Measurements from ENCODE around the gene IKBIP.
A peak's percentile ranks its signal among the peaks of the same experiment; 100 is the strongest.
"Not testable (repeated sequence)": the region's sequence is repeated elsewhere in the genome, so short reads cannot be mapped to it uniquely, and the experiment has no call there.

The IKBIP gene

GRCh38 chr12:98606359-98606988 lies 38.1 kb downstream of the IKBIP start:
- DNase-seq (ENCODE audit: low read depth), result peak; percentile 6
- no peak overlapping the region for H3K4me3 ChIP-seq (ENCODE audit: low read length)
- TF ChIP-seq, protein P1, sequence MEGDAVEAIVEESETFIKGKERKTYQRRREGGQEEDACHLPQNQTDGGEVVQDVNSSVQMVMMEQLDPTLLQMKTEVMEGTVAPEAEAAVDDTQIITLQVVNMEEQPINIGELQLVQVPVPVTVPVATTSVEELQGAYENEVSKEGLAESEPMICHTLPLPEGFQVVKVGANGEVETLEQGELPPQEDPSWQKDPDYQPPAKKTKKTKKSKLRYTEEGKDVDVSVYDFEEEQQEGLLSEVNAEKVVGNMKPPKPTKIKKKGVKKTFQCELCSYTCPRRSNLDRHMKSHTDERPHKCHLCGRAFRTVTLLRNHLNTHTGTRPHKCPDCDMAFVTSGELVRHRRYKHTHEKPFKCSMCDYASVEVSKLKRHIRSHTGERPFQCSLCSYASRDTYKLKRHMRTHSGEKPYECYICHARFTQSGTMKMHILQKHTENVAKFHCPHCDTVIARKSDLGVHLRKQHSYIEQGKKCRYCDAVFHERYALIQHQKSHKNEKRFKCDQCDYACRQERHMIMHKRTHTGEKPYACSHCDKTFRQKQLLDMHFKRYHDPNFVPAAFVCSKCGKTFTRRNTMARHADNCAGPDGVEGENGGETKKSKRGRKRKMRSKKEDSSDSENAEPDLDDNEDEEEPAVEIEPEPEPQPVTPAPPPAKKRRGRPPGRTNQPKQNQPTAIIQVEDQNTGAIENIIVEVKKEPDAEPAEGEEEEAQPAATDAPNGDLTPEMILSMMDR (IDR thresholded peaks at IDR 0.05; ENCODE audit: insufficient read depth, low read depth, low read length, missing control alignments), result no peak

GRCh38 chr12:98601924-98602323 lies 42.7 kb downstream of the IKBIP start:
- no peak overlapping the region for H3K4me3 ChIP-seq (ENCODE audit: low read length)
- TF ChIP-seq, protein P1 (IDR thresholded peaks at IDR 0.05; ENCODE audit: insufficient read depth, low read depth, low read length, missing control alignments), result no peak
- no peak for DNase-seq (ENCODE audit: low read depth)

DNA sequence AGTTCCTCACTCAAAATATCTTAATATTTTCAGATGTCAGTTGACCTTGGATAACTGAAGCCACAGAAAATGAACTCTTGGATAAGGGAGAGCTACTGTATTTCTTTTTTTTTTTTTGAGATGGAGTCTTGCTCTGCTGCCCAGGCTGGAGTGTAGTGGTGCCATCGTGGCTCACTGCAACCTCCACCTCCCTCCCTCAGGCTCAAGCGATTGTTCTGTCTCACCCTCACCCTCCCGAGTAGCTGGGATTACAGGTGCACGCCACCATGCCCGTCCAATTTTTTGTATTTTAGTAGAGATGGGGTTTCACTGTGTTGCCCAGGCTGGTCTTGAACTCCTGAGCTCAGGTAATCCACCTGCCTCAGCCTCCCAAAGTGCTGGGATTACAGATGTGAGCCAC lies 47.3 kb downstream of the IKBIP start:
- DNase-seq (ENCODE audit: low read depth); H3K4me3 ChIP-seq (ENCODE audit: low read length): not testable (repeated sequence)

- peak; percentile 63 for DNase-seq (ENCODE audit: low read depth)
- H3K4me3 ChIP-seq (ENCODE audit: low read length), result peak overlapping the region; percentile 97
- TF ChIP-seq, protein P1 (IDR thresholded peaks at IDR 0.05; ENCODE audit: insufficient read depth, low read depth, low read length, missing control alignments), result no peak
Measured at GRCh38 chr12:98595243-98595988, 49.2 kb downstream of the IKBIP start.

- TF ChIP-seq, protein P1 (IDR thresholded peaks at IDR 0.05; ENCODE audit: insufficient read depth, low read depth, low read length, missing control alignments), result no peak
- peak overlapping the region; percentile 97 for H3K4me3 ChIP-seq (ENCODE audit: low read length)
- DNase-seq (ENCODE audit: low read depth), result peak; percentile 32
Measured at GRCh38 chr12:98594050-98594835, 50.3 kb downstream of the IKBIP start.

DNA sequence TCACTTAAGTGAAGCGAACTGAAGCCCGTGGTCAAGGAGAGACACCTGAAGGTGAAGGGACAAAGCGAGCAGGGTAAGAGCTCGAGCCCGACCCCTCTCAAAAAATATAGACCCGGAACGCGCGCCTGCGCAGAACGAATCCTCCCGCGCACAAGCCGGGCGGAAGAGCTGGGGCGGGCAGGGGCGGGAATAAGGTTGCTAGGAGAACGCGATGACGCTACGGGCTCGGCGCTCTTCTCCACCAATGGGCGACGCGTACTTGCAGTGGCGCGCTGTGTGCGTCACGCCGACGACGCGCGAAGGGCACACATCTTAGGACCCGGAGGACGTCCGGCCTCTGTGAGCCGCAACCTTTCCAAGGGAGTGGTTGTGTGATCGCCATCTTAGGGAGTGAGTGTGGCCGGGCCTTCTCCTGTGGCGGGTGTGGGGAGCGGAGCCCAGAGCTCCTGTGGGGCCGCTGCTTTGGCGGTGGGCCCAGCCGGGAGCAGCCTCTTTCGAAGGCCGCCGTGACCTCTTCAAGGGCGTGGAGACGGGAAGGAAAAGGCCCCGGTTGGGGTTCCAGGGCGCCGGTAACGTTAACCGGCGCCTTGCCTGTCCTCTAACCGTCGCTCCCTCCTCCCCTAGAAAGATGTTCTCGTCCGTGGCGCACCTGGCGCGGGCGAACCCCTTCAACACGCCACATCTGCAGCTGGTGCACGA lies 51.1 kb downstream of the IKBIP start, which contains the start of gene SLC25A3:
SLC25A3 (plus strand) TSS at position 336 of the 699 bp plus-strand sequence; CDS start at position 629, 293 bp downstream.
- peak; percentile 98 for DNase-seq (ENCODE audit: low read depth)
- TF ChIP-seq, protein P1 (IDR thresholded peaks at IDR 0.05; ENCODE audit: insufficient read depth, low read depth, low read length, missing control alignments), result no peak
- H3K4me3 ChIP-seq (ENCODE audit: low read length), result peak within 1 kb of the TSS; percentile 97

All from epithelial cell of esophagus (primary cell).